HepG2 (cell line): ENCODE results near the gene USP30. TPM values are rescaled to one million over a fixed set of nuclear protein-coding genes. Genes with fewer than 3 reads are reported as not detected.

Experiments used
- ARID2 ChIP-seq: sonication (generic); formaldehyde crosslinking; IDR thresholded peaks from 2 replicates; pipeline ENCODE4 v1.8.1; 2022; ENCODE audit warnings: mild to moderate bottlenecking, missing genetic modification reagents, borderline replicate concordance
- CHCHD3 ChIP-seq: sonication (generic); formaldehyde crosslinking; IDR thresholded peaks from 2 replicates; pipeline ENCODE4 v1.8.0; 2022; ENCODE audit warnings: mild to moderate bottlenecking, missing genetic modification reagents, moderate library complexity
- DBP ChIP-seq: sonication (generic); formaldehyde crosslinking; IDR thresholded peaks from 2 replicates; pipeline ENCODE4 v1.4.0; 2020; ENCODE audit warnings: missing genetic modification reagents; ENCODE audit errors: not compliant biosample characterization
- ELF1 ChIP-seq: sonication (generic); formaldehyde crosslinking; IDR thresholded peaks from 2 replicates; pipeline ENCODE4 v1.4.0; 2020; ENCODE audit warnings: missing genetic modification reagents
- FOXA3 ChIP-seq: IDR thresholded peaks from 2 replicates; pipeline ENCODE4 v1.6.1; 2016; ENCODE audit warnings: missing genetic modification reagents, missing compliant biosample characterization
- GATAD1 ChIP-seq: IDR thresholded peaks from 2 replicates; pipeline ENCODE4 v1.6.1; 2016; ENCODE audit warnings: missing genetic modification reagents, missing compliant biosample characterization
- IRF2 ChIP-seq: IDR thresholded peaks from 2 replicates; pipeline ENCODE4 v1.6.1; 2018; ENCODE audit warnings: missing genetic modification reagents, missing compliant biosample characterization
- ISL2 ChIP-seq: sonication (generic); formaldehyde crosslinking; IDR thresholded peaks from 2 replicates; pipeline ENCODE4 v1.5.0; 2020; ENCODE audit warnings: missing genetic modification reagents
- KLF16 ChIP-seq, 2 experiments: sonication (generic) in 1 of 2; formaldehyde crosslinking in 1 of 2; IDR thresholded peaks; 2 replicates each; pipeline versions ENCODE4 v1.6.1 to v1.8.0; 2016 to 2023; ENCODE audit warnings: missing genetic modification reagents in 2 of 2, missing compliant biosample characterization in 1 of 2
- MLX ChIP-seq: IDR thresholded peaks from 2 replicates; pipeline ENCODE4 v1.6.1; 2016
- POLR2G ChIP-seq: fragments of 200-400 bp; formaldehyde crosslinking; IDR thresholded peaks from 2 replicates; pipeline ENCODE4 v1.6.1; 2018; ENCODE audit warnings: mild to moderate bottlenecking, low read depth, low read length, moderate library complexity
- RCOR2 ChIP-seq: IDR thresholded peaks from 2 replicates; pipeline ENCODE4 v1.6.1; 2016; ENCODE audit warnings: missing biosample characterization, missing genetic modification reagents
- REPIN1 ChIP-seq: sonication (generic); formaldehyde crosslinking; IDR thresholded peaks from 2 replicates; pipeline ENCODE4 v1.8.0; 2022; ENCODE audit warnings: missing genetic modification reagents, low read depth, mild to moderate bottlenecking, borderline replicate concordance
- SOX13 ChIP-seq, 3 experiments: fragments of 450-650 bp in 1 of 3; sonication (generic) in 1 of 3; formaldehyde crosslinking in 1 of 3; IDR thresholded peaks in 2 of 3; conservative IDR thresholded peaks in 1 of 3; 2 replicates each; pipeline versions ENCODE4 v1.5.0 to v1.6.1; 2016 to 2020; ENCODE audit warnings: antibody characterized with exemption in 1 of 3, mild to moderate bottlenecking in 1 of 3, missing compliant biosample characterization in 1 of 3, missing genetic modification reagents in 1 of 3, moderate library complexity in 1 of 3
- TARDBP ChIP-seq: sonication (generic); formaldehyde crosslinking; IDR thresholded peaks from 2 replicates; pipeline ENCODE4 v1.8.0; 2022; ENCODE audit warnings: mild to moderate bottlenecking, missing genetic modification reagents
- THAP11 ChIP-seq: IDR thresholded peaks from 2 replicates; pipeline ENCODE4 v1.6.1; 2016; ENCODE audit warnings: missing biosample characterization, missing genetic modification reagents
- YEATS2 ChIP-seq: sonication (generic); formaldehyde crosslinking; IDR thresholded peaks from 2 replicates; pipeline ENCODE4 v1.4.0; 2020; ENCODE audit warnings: missing genetic modification reagents, borderline replicate concordance
- ZFP41 ChIP-seq: sonication (generic); formaldehyde crosslinking; IDR thresholded peaks from 2 replicates; pipeline ENCODE4 v1.4.0; 2020; ENCODE audit warnings: mild to moderate bottlenecking, missing genetic modification reagents, borderline replicate concordance
- ZNF121 ChIP-seq: sonication (generic); formaldehyde crosslinking; IDR thresholded peaks from 2 replicates; pipeline ENCODE4 v1.5.0; 2020; ENCODE audit warnings: mild to moderate bottlenecking, missing genetic modification reagents
- ZNF224 ChIP-seq: sonication (generic); formaldehyde crosslinking; IDR thresholded peaks from 2 replicates; pipeline ENCODE4 v1.5.0; 2020; ENCODE audit warnings: mild to moderate bottlenecking, missing genetic modification reagents
- ZNF496 ChIP-seq: sonication (generic); formaldehyde crosslinking; IDR thresholded peaks from 2 replicates; pipeline ENCODE4 v1.8.1; 2023; ENCODE audit warnings: mild to moderate bottlenecking, moderate library complexity, missing genetic modification reagents; ENCODE audit not compliant: insufficient replicate concordance
- ZNF552 ChIP-seq: sonication (generic); formaldehyde crosslinking; IDR thresholded peaks from 2 replicates; pipeline ENCODE4 v1.9.0; 2022; ENCODE audit warnings: missing genetic modification reagents, mild to moderate bottlenecking, borderline replicate concordance
- polyA plus RNA-seq, 8 experiments: library from polyadenylated mRNA; depleted of rRNA in 3 of 8; stranded (reverse) in 7 of 8; unstranded in 1 of 8; fragments of >200 nt; fragmentation: Illumina TruSeq in 4 of 8; extraction: Trizol in 4 of 8; gene quantifications; 2 replicates each; pipeline versions ENCODE4 v1.2.1 to v1.2.3, GENCODE V29; 2011 to 2016; ENCODE audit warnings: low read depth in 4 of 8, missing spikeins in 1 of 8, mixed read lengths in 1 of 8; ENCODE audit not compliant: insufficient read depth in 1 of 8
- total RNA-seq, 5 experiments: library from RNA; depleted of rRNA; stranded (reverse); fragments of >200 nt; fragmentation: Illumina TruSeq; extraction: Trizol; gene quantifications; 2 replicates each; pipeline ENCODE4 v1.2.3, GENCODE V29; 2016; ENCODE audit warnings: low read depth in 1 of 5
- TF ChIP-seq, protein P1 (sequence below): fragments of 450-650 bp; IDR thresholded peaks from 2 replicates; pipeline ENCODE4 v1.6.1; 2017

Gene USP30
- total and polyA plus RNA-seq, 2 of the 13 experiments (the other 11 are each of a cell fraction or from before 2014, with no cell fraction given), result 11.2 to 20.8 TPM

DNA sequence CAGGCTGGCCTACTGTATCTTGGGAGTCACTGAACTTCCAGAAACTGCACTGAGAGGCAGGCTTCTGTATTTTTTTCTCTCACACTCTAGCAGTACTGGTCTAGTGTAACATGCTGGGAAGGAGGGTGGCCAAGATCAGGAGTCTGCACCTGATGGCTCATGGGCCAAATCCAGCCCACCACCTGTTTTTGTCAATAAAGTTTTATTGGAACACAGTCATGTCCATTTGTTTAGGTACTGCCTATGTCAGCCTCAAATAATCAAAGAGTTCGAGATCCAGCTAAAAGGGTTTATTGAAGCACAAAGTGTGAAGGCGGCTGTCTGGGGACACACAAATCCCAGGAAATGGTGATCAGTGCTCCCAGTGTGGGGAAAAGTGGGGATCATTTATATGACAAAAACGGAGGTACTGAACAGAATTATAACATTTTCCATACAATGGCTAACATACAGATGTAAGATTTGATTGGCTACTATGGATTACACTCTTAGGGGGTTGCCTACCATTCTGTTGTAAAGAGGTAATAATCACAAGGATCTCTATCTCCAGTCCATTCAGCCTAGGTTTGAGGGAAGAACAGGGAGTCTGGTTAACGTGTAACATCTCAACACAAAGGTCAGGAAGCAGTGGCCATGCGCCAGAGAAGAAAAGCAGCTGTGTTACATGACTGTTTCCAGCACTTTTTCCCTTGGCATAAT, 12.9 kb downstream of the USP30 start (continued):
- TF ChIP-seq KLF16 (CRISPR knock-in tag; IDR thresholded peaks at IDR 0.05) (0 out of 4 replicates have a peak, but pooled peaks of 1 of the 2 experiments have one; percentile 36), ELF1 (CRISPR knock-in tag) (peak; percentile 16; the same call in 1 of the 2 replicates), POLR2G (peak; percentile 70), YEATS2 (CRISPR knock-in tag) (0 out of 2 replicates have a peak, but pooled peaks have one; percentile 37), ZNF552 (CRISPR knock-in tag) (no peak), THAP11 (peak; percentile 40; the same call in 1 of the 2 replicates), GATAD1 (CRISPR knock-in tag) (peak; percentile 32; the same call in 1 of the 2 replicates), ZNF121 (CRISPR knock-in tag) (peak; percentile 93), ISL2 (CRISPR knock-in tag) (peak; percentile 47; the same call in 1 of the 2 replicates), CHCHD3 (CRISPR knock-in tag) (no peak), DBP (CRISPR knock-in tag) (no peak), ARID2 (CRISPR knock-in tag) (no peak), REPIN1 (peak; percentile 19; the same call in 1 of the 2 replicates), RCOR2 (0 out of 2 replicates have a peak, but pooled peaks have one; percentile 36), MLX (CRISPR knock-in tag) (peak; percentile 51; the same call in 1 of the 2 replicates), ZNF496 (CRISPR knock-in tag) (no peak), TARDBP (CRISPR knock-in tag) (peak; percentile 45; the same call in 1 of the 2 replicates), ZNF224 (no peak), SOX13 (IDR thresholded peaks at IDR 0.05) (no peak), SOX13 (CRISPR knock-in tag; conservative IDR thresholded peaks at IDR 0.05 in 1 of 2, IDR thresholded peaks at IDR 0.05 in 1 of 2) (peak in 1 of 2 experiments; percentile 56; a peak in 1 of 4 replicates), ZFP41 (no peak), FOXA3 (CRISPR knock-in tag) (peak; percentile 39; the same call in 1 of the 2 replicates), IRF2 (CRISPR knock-in tag) (0 out of 2 replicates have a peak, but pooled peaks have one; percentile 24)
- TF ChIP-seq, protein P1, sequence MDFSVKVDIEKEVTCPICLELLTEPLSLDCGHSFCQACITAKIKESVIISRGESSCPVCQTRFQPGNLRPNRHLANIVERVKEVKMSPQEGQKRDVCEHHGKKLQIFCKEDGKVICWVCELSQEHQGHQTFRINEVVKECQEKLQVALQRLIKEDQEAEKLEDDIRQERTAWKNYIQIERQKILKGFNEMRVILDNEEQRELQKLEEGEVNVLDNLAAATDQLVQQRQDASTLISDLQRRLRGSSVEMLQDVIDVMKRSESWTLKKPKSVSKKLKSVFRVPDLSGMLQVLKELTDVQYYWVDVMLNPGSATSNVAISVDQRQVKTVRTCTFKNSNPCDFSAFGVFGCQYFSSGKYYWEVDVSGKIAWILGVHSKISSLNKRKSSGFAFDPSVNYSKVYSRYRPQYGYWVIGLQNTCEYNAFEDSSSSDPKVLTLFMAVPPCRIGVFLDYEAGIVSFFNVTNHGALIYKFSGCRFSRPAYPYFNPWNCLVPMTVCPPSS, result no peak
